T-helper 2 cell (primary cell): Measurements from ENCODE around the gene PCCA.
"Not testable (repeated sequence)": the region's sequence is repeated elsewhere in the genome, so short reads cannot be mapped to it uniquely, and the experiment has no call there.

Experiments used
- DNase-seq, 5 experiments: peaks; one replicate each; pipeline versions ENCODE4 v3.0.0 to v3.0.0-alpha.2; 2012 to 2022

The PCCA gene

DNA sequence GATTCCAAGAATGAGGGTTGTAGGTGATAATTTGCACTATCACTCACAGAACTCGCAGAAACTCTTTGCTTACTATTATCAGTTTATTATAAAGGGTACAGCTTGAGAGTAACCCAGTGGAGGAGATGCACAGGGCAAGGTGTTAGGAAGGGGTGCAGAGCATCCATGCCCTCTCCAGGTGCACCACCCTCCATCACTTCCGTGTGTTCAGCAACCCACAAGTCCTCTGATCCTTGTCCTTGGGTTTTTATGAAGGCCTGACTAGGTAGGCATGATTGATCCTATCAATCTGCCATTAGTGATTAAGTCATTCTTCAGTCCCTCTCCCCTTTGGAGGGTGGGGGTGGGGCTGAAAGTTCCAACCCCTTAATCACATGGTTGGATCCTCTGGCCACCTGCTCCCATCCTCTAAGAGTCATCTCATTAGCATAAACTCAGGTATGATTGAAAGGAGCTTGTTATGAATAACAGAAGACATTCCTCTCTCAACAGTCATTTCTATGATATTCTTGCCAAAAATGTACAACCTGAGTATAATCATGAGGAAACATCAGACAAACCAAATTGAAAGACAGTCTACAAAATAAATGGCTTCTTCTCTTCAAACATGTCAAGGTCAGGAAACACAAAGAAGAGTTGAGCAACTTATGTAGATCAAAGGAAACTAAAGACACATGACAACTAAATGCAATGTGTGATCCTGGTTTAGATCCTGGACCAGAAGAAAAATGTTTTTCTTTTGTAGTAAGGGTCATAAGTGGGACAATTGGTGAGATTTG is 225.4 kb downstream of the PCCA start:
- DNase-seq, result no peak

DNA sequence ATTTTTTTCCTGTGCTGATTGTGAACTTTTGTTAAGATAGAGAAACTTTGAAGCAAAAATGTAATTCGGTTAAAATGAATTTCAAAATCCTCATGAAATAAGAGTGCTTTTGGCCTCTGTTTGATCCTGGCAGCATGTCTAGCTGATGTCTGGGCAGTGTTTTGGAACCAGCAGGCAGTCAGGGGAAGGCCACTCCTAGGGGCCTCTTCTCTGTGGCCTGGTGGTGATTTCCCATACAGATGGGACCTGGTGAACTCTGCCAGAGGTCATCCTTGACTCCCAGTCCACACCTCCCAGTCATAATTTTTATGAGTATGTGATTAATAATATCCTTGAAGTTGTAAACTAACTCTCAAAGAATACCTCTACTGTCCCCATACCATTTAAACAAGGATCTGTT is 226.6 kb downstream of the PCCA start:
- no peak for DNase-seq

DNA sequence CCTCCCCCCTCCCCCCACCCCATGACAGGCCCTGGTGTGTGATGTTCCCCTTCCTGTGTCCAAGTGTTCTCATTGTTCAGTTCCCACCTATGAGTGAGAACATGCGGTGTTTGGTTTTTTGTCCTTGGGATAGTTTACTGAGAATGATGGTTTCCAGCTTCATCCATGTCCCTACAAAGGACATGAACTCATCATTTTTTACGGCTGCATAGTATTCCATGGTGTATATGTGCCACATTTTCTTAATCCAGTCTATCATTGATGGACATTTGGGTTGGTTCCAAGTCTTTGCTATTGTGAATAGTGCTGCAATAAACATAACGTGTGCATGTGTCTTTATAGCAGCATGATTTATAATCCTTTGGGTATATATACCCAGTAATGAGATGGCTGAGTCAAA is 229.6 kb downstream of the PCCA start:
- DNase-seq, result not testable (repeated sequence)

DNA sequence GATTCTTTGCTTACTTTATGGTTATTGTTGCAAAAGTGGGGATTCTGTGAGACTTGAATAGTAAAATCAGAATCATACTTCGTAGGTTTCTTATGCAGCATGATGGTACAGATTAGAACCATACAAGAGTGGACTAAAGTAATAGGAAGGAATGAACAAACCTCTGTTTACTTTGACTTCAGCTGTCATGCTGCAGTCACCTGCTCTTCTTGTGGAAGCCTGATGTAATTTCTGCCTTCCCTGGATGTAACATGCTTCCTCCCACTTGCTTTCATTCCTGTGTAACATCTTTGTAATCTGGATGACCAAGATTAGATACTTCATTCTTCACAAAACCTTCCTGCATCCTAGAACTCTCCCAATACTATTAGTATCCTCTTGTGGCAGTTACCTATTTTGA is 235.0 kb downstream of the PCCA start:
- DNase-seq, result no peak

DNA sequence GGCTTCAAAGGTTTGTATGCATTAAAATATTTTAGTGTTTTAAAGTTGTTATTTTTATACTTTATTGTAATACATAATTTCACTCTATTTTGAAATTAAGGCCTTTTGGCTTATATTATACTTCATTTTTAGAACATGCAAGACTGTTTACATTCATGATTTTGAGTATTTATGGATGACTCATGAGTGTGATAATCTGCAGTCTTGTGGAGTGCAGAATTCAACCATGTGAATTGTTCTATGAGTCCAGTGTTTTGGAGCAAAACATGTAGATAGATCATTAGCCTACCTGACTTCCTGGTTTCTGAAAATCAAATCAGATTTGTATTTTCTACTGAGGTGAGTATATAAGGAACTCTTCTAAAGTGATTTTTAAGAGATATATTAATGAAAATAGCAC is 241.8 kb downstream of the PCCA start:
- DNase-seq, result no peak

DNA sequence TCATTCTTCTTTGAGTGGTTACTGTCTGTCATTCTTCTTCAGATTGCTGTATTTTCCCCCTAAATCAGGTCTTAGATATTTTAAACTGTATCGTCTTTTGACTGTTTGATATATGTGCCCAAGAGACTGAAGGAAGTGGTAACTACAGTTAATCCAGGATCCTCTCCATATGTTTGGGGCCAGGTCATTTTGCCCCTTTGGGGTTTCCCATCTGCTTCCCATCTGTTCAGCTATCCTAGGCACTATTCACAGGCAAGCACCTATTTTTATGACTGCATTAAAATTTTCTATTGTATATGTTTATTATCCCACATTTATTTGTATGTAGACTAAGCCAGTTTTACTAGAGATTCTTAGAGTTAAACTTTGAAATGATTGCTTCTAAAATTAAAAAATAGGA is 244.2 kb downstream of the PCCA start:
- DNase-seq, result no peak

DNA sequence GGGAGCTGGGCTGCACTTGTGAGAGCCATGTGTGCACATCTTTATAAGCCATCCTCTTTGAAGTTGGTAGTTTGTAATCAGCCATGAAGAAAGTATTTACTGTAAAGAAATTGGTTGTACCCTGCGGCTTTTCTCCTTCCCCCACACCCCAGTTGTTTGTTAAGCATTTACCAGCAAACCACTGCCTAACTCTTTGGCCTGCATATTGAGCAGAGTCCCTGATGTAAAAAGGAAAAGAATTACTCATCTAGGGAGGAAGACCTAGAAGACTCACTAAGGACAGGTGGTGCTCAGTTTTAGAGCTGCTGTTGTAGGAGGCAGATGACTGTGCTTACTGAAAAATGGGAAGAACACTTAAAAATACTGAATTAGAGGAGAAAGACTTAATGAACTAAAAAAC is 245.3 kb downstream of the PCCA start:
- peak in 1 of 5 experiments; percentile 51 for DNase-seq

DNA sequence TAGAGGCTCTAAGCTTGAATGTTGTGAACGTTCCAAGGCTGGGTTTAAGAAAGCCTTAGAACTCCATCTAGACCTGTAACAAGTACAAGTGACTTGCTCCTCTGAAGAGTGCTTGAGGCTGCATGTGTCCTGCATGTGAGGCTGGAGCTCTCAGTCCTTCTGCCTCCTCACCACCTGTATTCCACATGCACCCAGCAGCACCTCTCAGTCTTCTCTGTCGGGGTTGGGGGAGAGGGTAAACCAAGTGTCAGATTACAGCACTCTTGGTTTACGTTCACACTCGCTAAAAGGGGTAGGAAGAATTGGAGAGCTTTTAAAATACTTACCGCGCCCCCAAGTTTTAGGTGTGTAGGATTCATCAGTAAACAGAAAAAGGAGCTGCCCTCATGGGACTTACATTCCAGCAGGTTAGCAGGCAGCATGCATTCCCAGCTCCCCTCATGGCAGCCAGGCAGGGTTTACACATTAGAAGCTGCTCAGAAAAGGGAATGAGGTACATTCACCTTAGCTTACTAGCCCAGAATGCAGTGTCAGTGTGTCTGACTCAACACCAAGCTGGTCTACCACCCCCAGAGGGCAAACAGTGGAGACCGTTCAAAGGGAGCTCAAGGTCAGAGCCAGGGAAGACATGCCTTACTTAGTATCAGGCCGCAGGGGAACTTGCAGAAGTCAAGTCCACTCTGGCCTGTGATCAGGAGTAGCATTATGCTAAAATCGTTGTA is 248.1 kb downstream of the PCCA start:
- DNase-seq, result no peak

DNA sequence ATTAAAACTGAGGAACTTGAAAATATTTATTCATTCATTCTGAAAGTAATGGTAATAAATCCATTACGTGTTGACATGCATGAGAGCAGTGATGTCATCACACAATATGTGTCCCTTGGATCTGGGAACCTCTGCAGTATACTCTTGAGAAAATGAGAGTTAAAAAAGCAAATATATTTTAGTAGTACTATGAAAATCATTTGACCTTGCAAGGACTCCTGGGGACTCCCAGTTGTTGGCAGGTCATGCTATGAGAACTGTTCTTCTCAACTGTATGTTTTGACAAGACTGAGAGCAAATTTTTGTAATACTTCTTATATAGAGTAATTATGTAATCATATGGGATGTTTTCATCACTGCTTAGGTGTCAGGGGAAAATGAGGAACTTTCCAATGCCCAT is 249.4 kb downstream of the PCCA start:
- no peak for DNase-seq

DNA sequence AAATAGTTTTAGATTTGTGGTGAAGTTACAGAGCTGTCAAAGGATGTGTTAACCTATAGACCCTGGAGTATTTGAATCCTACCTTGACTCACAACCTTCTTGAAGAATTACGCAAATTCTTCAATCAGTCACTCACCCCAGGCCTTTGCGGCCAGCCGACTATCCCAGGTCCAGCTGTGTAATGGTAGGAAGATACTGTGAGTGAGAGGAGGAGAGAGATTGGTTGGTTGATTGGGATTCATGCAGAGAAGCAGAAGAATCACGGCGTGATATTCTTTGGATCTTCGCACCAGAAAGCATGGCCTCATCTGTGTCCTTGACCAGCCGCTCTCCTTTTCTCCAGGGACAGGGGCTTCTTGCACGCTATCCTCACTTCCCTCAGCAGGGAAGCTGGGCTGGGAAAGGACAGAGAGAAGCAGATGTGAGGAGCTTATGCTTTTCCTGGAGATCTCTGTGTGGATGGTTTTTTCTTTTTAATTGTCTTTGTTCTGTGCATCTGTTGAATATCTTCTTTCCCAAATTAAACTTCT is 250.6 kb downstream of the PCCA start:
- DNase-seq, result no peak

DNA sequence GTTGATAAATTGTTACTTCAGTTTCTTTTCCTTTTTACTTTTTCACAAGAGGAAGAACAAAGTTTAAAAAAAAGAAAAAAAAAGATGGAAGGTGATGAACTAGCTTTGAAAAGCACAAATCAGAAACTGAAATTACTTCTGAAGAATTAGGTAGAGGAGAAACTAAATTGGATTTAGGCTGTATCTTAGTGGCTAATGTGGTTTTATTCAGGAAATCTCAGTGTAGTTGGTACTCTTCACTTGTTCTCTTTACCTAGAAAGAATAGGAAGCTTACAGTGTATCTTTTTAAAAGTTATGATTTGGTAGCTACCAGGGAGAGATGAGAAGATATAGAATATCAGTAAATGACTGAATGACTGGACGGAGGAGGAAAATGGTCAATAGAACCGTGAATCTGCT is 252.0 kb downstream of the PCCA start:
- peak in 1 of 5 experiments; percentile 70 for DNase-seq

DNA sequence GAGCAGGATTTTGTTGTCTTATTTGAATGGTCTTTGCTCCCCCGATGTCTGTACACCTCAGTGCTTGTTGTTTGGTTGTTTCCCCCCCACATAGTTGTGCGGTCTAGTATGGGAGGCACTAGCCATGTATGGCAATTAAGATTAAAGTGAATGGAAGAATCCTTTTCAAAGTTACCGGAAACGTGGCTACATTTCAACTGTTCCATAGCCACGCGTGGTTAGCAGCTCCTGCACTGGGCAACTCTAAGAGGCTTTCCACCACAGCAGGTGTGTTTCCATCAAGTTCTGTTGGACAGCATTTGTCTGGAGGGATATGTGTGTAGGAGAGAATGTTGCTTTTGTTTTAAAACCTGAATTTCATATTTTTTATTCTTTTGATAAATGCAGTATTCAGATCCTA is 252.4 kb downstream of the PCCA start:
- DNase-seq, result peak in 1 of 5 experiments; percentile 34

DNA sequence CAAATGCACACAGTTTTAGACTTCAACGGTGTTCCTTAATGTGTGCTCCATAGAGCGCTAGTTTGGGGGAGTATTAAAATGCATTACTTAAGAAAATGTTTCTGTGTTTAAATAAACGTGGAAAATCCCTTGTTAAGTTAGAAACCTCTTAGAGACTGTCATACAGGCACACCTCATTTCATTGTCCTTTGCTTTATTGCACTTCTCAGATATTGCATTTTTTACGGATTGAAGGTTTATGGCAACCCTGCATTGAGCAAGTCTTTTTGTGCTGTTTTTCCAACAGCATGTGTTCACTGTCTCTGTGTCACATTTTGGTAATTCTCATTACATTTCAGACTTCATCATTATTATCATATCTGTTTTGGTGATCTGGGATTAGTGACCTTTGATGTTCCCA is 255.7 kb downstream of the PCCA start:
- no peak for DNase-seq

DNA sequence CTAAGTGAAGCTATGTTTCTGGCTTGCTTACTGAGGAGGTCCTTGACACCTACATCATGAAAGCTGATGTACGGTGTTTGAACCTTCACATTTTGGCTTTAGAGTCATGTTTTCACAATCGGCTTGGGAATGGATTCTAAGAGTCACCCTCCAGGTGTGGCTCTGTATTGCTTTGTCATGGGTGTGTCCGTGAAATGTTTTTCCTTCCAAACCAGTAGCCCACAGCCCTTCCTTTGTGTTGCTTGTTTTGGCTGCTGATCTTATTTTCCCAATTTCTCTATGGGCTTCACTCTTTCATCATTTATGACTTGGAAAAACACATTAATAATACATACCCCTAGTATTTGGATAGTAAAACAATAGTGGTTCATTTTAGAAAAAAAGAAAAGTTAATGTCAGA is 259.1 kb downstream of the PCCA start:
- no peak for DNase-seq

DNA sequence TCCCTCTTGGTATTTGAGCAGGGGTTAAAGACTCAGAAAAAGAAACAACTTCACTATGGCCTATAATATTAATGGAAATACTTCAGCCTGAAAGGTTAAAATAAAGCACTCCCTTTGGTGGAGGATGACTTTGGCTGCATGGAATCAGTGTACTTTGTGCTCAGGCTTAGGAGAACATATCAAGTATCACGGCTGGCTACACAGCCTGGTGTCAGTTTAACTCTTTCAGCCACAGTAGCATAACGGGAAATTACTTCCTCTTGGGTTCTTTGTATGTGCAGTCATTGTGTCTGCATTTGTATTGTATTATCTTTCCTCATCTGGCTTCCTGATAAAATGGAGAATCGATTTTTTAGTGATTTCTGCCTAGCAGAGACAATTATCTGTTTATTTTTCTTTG is 260.7 kb downstream of the PCCA start:
- no peak for DNase-seq

DNA sequence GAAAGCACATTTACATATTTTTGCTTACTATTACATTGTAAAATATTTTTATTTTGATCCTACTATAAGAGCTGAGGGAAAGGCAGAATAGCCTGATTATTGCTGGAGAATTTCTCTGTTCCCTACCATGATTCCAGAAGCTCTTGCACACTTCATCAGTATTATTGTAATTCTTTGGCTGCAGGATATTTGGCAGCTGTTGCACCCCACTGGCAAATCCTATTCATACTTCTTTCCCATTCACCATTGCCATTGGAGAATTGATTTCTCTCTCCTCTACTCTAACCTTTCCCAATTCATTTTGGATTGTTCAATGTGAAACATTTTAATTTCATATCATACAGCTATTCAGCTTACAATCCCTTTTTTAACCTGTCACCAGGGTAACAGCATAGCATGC is 261.7 kb downstream of the PCCA start:
- DNase-seq, result no peak

DNA sequence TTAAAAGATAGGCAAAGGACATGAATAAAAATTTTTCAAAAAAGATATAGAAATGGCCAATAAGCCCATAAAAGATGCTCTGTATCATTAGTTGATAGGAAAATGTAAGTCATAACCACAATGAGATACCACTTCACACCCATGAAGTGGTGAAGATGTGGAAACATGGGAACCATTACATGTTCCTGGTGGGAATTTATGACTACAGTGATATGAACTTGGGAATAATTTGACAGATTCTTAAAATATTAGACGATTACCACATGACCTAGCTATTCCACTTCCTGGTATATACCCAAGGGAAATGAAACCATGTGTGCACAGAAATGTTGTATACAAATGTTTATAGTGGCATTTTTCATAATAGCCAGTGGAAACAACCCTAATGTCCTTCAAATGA is 267.5 kb downstream of the PCCA start:
- DNase-seq, result no peak

DNA sequence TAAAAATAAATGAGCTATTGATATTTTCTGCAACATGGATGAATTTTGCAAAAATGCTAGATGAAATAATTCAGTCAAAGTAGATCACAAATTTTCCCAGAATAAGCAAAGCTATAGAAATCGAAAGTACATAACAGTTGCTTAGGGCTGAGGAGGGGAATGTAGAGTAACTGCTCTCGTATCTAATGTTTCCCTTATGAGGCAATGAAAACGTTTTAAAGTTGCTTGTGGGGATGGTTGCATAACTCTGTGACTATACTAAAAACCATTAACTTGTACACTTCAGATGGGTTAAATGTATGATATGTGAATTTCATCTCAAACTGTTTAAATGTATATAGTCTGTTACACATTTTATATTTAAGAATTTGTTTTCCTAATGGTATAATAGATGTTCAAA is 268.0 kb downstream of the PCCA start:
- no peak for DNase-seq

DNA sequence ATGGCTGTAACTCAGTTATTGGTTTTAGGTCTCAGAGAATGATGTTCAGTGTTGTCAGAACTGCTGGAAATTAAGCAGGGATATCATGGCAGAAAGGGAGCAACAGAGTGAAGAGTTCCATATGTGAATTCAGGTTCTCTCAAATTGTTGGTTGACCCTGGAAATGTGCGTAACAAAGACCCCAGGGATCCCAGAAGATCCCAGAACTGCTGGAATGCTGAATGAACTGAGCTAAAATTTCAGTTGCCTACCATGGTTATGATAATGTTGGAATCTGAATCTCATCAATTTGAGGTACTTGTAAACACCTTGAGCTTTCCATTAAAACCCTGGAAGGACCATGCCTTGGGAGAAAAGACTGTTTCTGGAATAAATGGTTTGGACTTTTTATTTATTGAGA is 268.9 kb downstream of the PCCA start:
- no peak for DNase-seq

DNA sequence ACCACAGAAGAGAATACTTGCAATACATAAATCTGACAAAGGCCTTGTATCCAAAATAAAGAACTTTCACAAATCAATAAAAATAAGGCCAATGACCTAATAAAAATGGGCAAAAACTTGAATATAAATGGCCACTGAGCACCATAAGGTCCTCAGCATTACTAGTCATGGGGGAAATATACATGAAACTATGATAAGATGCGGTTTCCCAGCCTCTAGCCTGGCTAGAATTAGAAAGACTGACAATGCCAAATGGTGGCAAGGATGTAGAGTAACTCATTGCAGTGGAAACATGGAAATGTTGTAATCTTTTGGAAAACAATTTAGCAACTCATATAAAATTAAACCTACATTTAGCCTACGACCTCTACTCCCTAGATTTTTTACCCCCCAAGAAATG is 272.6 kb downstream of the PCCA start:
- no peak for DNase-seq

DNA sequence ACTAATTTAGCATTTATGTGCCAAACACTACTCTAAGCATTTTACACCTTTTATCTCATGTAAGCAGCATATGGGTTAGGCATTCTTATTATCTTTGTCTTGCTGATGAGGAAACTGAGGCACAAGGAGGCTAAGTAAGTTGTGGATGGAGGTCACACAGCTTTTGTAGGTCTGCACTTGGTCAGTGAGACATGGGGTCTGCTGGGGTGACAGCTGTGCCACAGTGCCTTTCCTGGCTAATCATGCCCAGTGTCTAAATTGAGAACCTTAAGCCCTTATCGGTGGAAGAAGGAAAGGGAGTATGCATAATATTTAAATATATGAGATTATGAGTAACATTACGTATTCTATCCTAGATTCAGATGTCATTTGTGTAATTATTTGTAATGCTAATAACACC is 273.5 kb downstream of the PCCA start:
- DNase-seq, result no peak

DNA sequence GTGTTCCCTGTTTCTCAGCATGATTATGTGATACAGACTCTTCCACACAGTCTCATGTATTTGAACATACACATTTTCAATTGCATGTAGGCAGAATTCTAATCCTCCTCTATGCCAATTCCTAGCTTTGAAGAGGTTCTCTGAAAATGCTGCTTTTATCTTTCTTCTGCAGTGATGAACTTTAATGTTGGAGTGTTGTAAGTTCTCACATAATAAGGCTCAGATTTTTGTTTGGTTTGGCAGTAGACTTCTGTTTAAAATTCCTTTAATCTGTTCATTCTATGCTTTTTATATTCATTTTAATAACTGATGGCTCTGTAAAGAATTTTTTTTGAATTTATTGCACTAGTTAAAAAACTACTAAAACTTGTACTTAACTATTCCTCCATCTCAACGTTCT is 273.9 kb downstream of the PCCA start:
- DNase-seq, result no peak

DNA sequence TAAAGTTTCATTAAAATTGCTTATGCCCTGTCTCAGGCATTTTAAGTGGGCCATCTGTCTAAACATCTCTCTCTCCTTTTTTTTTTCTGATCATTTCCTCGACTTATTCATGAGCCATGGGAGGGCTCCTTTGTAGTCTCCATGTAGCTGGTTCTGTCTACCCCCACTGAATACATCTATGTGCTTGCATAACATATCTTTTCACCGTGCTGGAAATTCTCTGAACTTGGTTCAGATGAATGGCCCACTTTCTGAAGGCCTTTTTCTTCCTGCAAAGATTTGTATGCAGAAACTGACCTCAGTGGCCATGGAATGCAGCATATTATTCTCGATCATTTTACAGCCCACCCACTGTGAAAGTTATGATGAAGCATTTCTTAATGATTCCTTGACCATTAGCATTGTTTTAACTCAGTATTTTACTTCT is 274.4 kb downstream of the PCCA start:
- DNase-seq, result no peak

DNA sequence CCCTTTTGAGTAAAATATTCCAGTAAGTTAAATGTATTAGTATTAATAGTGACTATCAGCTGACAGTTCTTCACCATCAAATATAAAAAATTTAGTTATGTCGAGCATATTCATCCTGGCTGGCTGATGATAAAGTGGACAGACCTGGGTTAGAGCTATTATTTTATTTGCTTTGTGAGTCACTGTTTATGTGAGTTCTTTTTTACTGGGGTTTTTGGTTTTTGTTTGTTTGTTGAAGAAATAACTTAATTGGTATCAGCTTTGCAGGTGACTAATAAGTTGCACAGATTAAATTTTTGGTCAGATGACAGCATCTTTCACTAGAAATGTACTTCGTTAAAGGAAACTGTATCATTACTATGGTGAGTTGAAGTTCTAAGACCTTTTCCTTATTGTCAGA is 275.0 kb downstream of the PCCA start:
- DNase-seq, result no peak
